NCI-H2171 treated with DMSO at 0.1 percent for 48 hours (cell line): ENCODE results near the gene DNAH2.
"Not testable (repeated sequence)": the region's sequence is repeated elsewhere in the genome, so short reads cannot be mapped to it uniquely, and the experiment has no call there.

Experiments used
- DNase-seq: peaks from one replicate; lab custom pipeline; 2025; lab: John Stamatoyannopoulos, UW

The DNAH2 gene

GRCh38 chr17:7777017-7777416 lies 59.5 kb downstream of the DNAH2 start:
- DNase-seq: no peak

DNA sequence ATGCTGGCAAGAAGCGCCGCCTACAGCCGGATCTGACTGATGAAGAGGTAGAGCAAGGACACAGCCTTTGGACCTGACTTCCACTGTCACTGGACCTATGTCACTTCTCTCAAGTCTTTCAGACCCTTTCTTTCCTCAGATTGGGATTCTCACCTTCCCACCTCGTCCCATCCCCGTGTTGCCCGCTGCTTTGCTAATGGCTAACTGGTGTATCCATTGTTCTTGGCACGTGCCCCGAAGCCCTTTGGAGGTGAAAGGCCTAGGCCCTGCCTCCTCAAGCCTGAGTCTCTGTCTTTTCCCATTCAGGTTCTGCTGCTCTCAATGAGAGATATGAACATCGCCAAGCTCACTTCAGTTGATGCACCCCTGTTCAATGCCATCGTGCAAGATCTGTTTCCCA lies 63.2 kb downstream of the DNAH2 start:
- no peak for DNase-seq

DNA sequence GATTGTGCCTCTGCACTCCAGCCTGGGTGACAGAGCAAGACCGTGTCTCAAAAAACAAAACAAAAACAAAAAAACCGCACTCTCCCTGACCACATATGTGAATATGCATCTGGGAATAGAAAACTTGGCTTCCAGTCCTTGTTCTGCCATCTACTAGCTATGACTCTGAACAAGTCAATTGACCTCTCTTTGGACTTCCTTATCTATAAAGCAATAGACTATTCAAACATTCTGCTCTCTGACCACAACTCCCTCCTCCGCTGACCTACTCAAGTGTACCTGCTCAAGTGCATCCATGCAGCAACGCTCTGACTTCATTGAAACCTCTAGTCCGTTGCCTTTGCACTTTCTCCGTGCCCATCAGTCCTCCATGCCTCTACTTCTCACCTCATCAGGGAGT lies 63.9 kb downstream of the DNAH2 start:
- no peak for DNase-seq

DNA sequence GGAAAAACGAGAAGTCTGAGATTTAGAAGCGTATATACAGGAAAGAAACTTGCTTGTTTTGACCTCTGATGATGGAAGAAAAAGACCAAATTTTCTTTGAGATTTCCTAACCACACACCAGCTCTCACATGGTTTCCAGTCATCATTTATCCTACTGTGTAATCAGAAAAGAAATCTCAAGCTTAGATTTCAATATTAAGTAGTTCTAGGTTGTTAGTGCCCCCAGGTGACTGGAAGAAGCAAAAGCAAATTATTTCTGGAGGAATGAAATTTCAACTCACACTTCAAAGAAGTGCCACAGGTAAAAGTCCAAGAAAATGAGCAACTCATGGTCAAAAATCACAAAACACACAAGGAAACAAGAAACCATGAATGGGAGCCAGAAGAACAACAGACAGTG lies 64.7 kb downstream of the DNAH2 start:
- DNase-seq: no peak

GRCh38 chr17:7786866-7787265 lies 69.3 kb downstream of the DNAH2 start:
- DNase-seq: no peak

DNA sequence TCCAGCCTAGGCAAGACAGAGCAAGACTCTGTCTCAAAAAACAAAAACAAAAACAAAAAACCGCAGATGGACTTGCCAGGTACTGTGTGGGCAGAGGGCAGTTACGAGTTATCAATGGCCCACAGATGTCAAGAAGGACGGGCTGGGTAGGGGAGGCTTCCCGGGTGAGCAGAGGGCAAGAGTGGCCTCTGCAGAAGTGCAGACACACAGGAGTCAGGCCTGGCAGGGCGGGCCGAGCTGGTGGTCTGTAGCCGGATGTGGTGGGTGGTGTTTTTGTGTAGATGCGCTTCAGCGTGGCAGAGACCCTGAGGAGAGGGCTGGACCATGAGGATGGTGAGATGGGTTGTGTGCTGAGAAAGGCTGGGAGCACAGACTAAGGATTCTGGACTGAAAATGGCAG lies 71.6 kb downstream of the DNAH2 start:
- DNase-seq: no peak

GRCh38 chr17:7790150-7790549 lies 72.6 kb downstream of the DNAH2 start:
- DNase-seq: no peak

- DNase-seq: no peak
These were observed 75.1 kb downstream of the DNAH2 start for GRCh38 chr17:7792611-7793010.

DNA sequence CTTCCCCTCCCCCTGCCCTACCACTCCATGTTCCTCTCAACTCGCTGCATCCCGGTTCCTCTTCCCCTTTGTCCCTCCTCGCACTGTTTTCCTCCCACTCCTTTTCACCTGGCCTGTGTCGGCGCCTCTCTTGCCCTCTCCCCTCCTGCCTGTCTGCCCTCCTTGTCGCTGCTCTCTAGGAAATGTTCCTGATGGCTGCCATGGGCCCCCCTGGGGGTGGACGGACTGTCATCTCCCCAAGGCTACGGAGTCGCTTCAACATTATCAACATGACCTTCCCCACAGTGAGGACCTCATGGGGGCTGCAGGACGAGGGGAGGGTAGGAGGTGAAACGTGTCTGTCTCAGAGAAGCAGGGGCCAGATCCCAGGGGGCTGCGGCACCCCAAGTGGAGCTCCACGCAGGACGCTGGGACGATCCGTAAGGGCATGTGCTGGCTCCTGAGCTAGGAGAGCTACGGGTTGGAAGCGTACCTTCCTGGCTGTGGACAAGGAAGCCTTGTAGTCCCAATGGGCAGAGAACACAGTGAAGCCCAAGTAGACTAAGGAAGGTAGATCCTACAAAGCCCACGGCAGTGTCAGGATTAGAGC lies 76.6 kb downstream of the DNAH2 start:
- DNase-seq: no peak

DNA sequence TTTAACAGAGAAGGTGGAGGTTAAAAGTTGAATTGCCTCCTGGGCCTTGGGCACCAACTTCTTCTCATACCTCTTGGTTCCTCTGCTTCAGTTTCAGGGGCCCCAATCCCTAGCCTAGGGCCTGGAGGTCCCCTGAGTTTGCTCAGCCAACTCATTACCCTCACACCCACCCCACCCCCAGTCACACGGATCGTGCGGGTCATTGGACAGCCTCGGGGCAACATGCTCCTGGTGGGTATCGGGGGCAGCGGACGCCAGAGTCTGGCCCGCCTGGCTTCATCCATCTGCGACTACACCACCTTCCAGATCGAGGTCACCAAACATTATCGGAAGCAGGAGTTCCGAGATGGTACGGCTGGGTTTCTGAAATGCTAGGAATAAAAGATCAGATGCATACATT lies 80.4 kb downstream of the DNAH2 start:
- no peak for DNase-seq

DNA sequence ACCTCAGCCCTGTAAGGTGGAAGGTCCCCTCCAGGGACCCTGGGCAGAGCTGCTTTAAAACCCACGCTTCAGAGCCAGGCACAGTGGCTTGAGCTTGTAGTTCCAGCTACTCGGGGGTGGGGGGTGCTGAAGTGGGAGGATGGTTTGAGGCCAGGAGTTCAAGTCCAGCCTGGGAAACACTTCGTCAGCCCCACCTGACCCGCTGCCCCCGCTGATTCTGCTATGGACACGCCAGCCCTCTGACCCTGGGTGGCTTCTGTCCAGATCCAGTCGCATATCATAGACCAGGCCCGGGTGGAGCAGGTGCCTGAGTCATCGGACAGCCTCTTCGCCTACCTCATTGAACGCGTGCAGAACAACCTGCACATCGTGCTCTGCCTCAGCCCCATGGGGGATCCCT lies 81.3 kb downstream of the DNAH2 start:
- no peak for DNase-seq

GRCh38 chr17:7803981-7804380 lies 86.4 kb downstream of the DNAH2 start:
- DNase-seq: no peak

DNA sequence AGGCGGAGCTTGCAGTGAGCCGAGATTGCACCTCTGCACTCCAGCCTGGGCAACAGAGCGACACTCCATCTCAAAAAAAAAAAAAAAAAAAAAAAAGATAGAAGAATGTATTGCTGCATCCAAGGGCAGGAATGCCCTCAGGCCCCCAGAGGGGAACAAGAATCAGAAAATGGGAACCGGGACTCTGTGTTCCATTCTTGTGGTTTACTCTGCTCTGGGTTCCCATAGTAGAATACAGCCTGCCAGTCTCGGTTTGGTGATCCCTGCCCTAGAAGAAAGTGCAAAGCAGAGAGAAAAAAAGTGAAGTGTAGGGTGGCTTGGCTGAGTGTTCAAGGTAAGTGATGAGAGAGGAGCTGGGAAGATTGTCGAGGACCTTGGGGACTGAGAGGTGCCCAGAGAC lies 89.0 kb downstream of the DNAH2 start:
- DNase-seq: no peak

GRCh38 chr17:7807206-7807605 lies 89.7 kb downstream of the DNAH2 start:
- DNase-seq: no peak

DNA sequence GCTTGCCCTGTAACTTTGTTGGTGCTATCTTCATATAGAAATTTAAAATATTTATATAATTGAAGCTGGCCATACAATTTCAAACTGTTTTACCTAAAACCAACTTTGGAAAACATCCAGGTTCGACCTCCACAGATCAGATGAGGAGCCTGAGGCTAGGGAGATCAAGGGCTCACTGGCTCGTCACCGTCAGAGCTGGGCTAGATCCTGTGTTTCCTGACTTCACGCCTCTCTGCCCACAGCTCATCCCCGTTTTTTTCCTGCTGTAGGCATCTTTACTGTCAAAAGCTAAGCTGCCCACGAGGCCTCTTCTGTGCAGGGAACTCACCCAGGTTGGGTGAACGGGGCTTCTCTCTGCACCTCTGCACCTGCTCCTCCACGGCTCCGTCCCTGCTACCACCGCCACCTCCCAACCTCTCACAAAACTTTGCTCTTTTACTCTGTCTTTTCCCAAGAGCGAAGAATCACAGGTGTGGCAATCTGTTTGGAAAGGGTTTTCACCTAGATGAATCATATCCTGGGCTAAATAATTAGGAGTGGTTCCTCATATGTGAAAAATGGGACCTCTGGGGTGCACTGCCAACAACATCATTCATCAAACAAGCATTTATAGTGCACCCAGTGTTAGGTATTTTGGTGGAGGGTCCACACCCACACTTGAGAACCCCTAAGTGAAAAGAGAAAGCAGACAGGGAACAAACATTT lies 91.7 kb downstream of the DNAH2 start:
- no peak for DNase-seq

DNA sequence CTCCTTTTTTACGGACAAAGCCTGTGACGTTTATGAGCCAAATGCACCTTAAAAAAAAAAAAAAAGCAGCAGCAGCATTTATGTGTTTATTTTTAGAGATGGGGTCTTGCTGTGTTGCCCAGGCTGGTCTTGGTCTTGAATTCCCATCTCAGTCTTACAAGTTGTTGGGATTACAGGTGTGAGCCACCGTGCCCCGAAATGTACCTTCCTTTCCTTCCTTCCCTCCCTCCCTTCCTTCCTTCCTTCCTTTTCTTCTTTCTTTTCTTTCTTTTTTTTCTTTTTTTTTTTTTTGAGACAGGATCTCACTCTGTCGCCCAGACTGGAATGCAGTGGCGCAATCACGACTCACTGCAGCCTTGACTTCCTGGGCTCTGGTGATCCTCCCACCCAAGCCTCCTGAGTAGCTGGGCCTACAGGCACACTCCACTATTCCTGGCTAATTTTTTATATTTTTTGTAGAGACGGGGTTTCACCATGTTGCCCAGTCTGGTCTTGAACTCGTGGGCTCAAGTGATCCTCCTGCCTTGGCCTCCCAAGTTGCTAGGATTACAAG lies 92.3 kb downstream of the DNAH2 start:
- DNase-seq: not testable (repeated sequence)

DNA sequence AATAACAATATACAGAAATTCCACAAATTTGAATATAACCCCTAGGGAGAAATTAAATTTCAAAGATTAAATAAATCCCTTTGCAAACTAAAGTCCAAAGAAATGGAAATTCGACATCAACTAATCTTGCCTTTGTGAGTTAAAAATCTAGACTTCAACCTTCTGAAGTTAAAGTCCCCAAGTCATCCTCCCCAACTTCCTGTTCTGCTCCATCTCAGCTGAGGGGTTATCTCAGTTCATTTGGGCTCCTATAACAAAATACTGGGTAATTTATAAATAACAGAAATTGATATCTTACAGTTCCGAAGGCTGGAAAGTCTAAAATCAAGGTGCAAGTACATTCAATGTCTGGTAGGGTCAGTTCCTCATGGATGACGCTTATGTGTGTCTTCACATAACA lies 93.7 kb downstream of the DNAH2 start:
- DNase-seq: no peak

DNA sequence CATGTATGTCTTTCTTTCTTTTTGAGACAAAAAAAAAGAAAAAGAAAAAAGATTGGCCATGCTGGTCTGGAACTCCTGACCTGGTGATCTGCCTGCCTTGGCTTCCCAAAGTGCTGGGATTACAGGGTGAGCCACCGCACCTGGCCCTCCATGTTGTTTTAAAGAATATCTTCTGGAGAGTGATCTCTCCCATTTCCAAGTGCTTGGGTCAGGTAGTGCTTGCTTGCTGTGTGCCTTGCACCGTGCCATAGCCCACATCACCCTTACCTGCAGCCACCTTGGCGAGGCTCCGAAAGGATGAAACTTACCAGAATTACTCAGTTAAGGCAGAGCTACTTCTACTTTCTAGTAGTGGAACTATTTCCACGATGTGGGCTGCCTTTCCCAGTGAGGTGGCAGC lies 97.4 kb downstream of the DNAH2 start:
- DNase-seq: no peak

DNA sequence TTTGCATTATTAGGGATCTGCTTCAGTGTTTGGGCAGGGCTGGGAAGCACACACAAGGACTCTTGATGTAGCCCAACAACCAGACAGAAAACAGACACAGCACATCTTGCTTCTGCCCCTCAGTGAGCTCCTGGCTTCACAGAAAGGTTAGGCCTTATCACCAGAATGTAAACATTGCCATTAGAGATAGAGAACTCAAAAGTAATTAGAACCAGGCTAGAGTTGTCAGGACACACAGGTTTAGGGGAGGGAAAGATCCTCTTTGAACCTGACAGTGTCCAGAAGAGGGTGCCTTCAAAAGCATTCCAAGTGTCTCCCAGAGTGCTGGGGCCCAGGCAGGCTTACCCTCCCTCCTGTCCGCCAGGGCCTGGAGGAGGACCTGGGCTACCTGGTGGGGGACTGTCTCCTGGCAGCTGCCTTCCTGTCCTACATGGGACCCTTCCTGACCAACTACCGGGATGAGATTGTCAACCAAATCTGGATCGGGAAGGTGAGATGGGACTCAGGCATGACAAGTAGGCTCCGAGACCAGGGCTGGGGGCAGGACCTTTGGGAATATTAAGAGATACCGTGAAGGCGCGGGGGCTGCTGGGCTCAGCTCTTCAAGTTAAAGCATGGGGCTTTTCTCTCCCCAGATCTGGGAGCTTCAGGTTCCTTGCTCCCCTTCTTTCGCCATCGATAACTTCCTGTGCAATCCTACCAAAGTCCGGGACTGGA lies 99.5 kb downstream of the DNAH2 start:
- no peak for DNase-seq

DNA sequence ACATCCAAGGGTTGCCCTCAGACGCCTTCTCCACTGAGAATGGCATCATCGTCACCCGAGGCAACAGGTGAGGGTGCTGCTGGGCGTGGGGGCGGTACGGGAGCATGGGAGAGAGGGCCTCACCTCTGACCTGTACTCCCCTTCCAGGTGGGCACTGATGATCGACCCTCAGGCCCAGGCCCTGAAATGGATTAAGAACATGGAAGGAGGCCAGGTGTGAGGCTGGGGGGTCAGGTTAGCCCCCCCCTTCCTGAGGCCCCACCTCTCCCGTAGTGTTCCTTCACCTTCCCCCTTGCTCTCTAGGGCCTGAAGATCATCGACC lies 100.1 kb downstream of the DNAH2 start:
- no peak for DNase-seq

DNA sequence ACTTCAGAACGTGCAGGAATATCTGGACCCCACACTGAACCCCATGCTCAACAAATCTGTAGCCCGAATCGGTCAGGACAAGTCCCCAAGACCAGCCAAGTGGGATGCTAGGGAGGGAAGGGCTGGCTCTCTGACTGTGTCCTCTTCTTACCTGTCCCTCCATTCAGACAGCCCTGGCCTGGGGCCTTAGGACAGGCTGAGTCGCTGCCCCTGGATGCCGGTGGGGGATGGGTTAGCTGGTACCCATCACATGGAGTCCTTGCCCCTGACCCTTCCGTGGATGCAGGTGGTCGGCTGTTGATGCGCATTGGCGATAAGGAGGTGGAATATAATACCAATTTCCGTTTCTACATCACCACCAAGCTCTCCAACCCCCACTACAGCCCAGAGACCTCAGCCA lies 100.5 kb downstream of the DNAH2 start:
- no peak for DNase-seq

GRCh38 chr17:7818746-7819645 lies 101.5 kb downstream of the DNAH2 start:
- DNase-seq: no peak
